Fibroblast of skin of abdomen (primary cell): ENCODE results near the gene HS3ST6. TPM values are rescaled to one million over a fixed set of nuclear protein-coding genes. Genes with fewer than 3 reads are reported as not detected.
A peak's percentile ranks its signal among the peaks of the same experiment; 100 is the strongest.
"Not testable (repeated sequence)": the region's sequence is repeated elsewhere in the genome, so short reads cannot be mapped to it uniquely, and the experiment has no call there.

Experiments
- DNase-seq: peaks from one replicate; pipeline ENCODE4 v3.0.0-alpha.2; 2013
- polyA plus RNA-seq, 2 experiments: library from polyadenylated mRNA; unstranded; fragments of 120-200 nt; gene quantifications; one replicate each; pipeline ENCODE4 v1.2.1, GENCODE V29; 2013; ENCODE audit not compliant: insufficient read length in 2 of 2

The HS3ST6 gene
- polyA plus RNA-seq (2013, experiment 1 of 2; ENCODE audit: insufficient read length): not detected
- not detected for polyA plus RNA-seq (2013, experiment 2 of 2; ENCODE audit: insufficient read length)

GRCh38 chr16:1918351-1919326 lies at the start of gene HS3ST6:
Gene HS3ST6 (minus strand): TSS chr16:1918415. CDS start chr16:1918323, 92 bp downstream.
- no peak for DNase-seq

- no peak for DNase-seq
Measured at GRCh38 chr16:1966460-1966859, 48.2 kb upstream of the HS3ST6 start, which contains the start of gene RNF151. Gene RNF151 (plus strand): TSS chr16:1966856. CDS start chr16:1966882, 26 bp downstream.

- no peak for DNase-seq
Measured at GRCh38 chr16:1965396-1966001, 47.3 kb upstream of the HS3ST6 start.

- DNase-seq: peak; percentile 99
Measured at GRCh38 chr16:1964506-1965395, 46.5 kb upstream of the HS3ST6 start, which contains the start of gene RPS2. Gene RPS2 (minus strand): TSS chr16:1964826. CDS start chr16:1964625, 201 bp downstream.

GRCh38 chr16:1963806-1964505 lies 45.7 kb upstream of the HS3ST6 start:
- no peak for DNase-seq

GRCh38 chr16:1962161-1963153 lies 44.2 kb upstream of the HS3ST6 start:
- DNase-seq: not testable (repeated sequence)

- DNase-seq: no peak
Measured at GRCh38 chr16:1961651-1962067, 43.4 kb upstream of the HS3ST6 start.

GRCh38 chr16:1960665-1961630 lies 42.7 kb upstream of the HS3ST6 start:
- peak; percentile 48 for DNase-seq

- peak; percentile 86 for DNase-seq
Measured at GRCh38 chr16:1959269-1960039, 41.2 kb upstream of the HS3ST6 start, which contains the start of gene NDUFB10. Gene NDUFB10 (plus strand): TSS chr16:1959538. CDS start chr16:1959625, 87 bp downstream.

- no peak for DNase-seq
Measured at GRCh38 chr16:1958715-1959268, 40.6 kb upstream of the HS3ST6 start.

GRCh38 chr16:1958143-1958491 lies 39.9 kb upstream of the HS3ST6 start:
- not testable (repeated sequence) for DNase-seq

- DNase-seq: not testable (repeated sequence)
Measured at GRCh38 chr16:1957434-1958142, 39.4 kb upstream of the HS3ST6 start.

GRCh38 chr16:1953734-1954133 lies 35.5 kb upstream of the HS3ST6 start:
- no peak for DNase-seq

- DNase-seq: no peak
Measured at GRCh38 chr16:1950559-1950958, 32.3 kb upstream of the HS3ST6 start.

GRCh38 chr16:1950047-1950446 lies 31.8 kb upstream of the HS3ST6 start:
- no peak for DNase-seq

GRCh38 chr16:1949507-1949906 lies 31.3 kb upstream of the HS3ST6 start:
- DNase-seq: no peak

- no peak for DNase-seq
Measured at GRCh38 chr16:1947369-1947670, 29.1 kb upstream of the HS3ST6 start.
